ENCODE results near the gene RPS6KA2. TPM values are rescaled to one million over a fixed set of nuclear protein-coding genes. Genes with fewer than 3 reads are reported as not detected.
A peak's percentile ranks its signal among the peaks of the same experiment; 100 is the strongest.

Gene RPS6KA2
- total RNA-seq, 4 donors from 2014 or later: 12.1 to 116 (median 26.4) TPM

- H3K27ac ChIP-seq: no peak overlapping the region
- no peak for DNase-seq
- H3K36me3 ChIP-seq: no peaks in the 10 kb centered on the region
- no peaks in the 10 kb centered on the region for H3K27me3 ChIP-seq
- TF ChIP-seq POLR2A (IDR thresholded peaks at IDR 0.05) (no peak), CTCF (IDR thresholded peaks at IDR 0.05) (no peak)
- no peak overlapping the region for H3K4me3 ChIP-seq
- peaks cover 0 to 16% (median 0%) of the 10 kb centered on the region in 4 donors for H3K4me1 ChIP-seq
- H3K9me3 ChIP-seq: no peaks in the 10 kb centered on the region
Observed at GRCh38 chr6:166613027-166613426, 14.0 kb downstream of the RPS6KA2 start.

- Histone ChIP-seq H3K36me3 (no peaks in the 10 kb centered on the region), H3K4me3 (no peak overlapping the region), H3K4me1 (peaks cover 0 to 17% (median 0%) of the 10 kb centered on the region in 4 donors), H3K27ac (no peak overlapping the region), H3K27me3 (no peaks in the 10 kb centered on the region), H3K9me3 (no peaks in the 10 kb centered on the region)
- DNase-seq: no peak
- TF ChIP-seq POLR2A (IDR thresholded peaks at IDR 0.05): no peak
- no peak for TF ChIP-seq CTCF (IDR thresholded peaks at IDR 0.05)
Observed at GRCh38 chr6:166612471-166612881, 14.6 kb downstream of the RPS6KA2 start.

- TF ChIP-seq CTCF (IDR thresholded peaks at IDR 0.05): no peak
- no peak for TF ChIP-seq POLR2A (IDR thresholded peaks at IDR 0.05)
- Histone ChIP-seq H3K27me3 (no peaks in the 10 kb centered on the region), H3K27ac (no peak overlapping the region), H3K4me3 (no peak overlapping the region), H3K9me3 (no peaks in the 10 kb centered on the region), H3K4me1 (peaks cover 0 to 17% (median 0%) of the 10 kb centered on the region in 4 donors), H3K36me3 (no peaks in the 10 kb centered on the region)
- no peak for DNase-seq
Observed at GRCh38 chr6:166611631-166612030, 15.4 kb downstream of the RPS6KA2 start.

- H3K27me3 ChIP-seq: no peaks in the 10 kb centered on the region
- H3K4me3 ChIP-seq: no peak overlapping the region
- H3K27ac ChIP-seq: no peak overlapping the region
- no peaks in the 10 kb centered on the region for H3K9me3 ChIP-seq
- no peaks in the 10 kb centered on the region for H3K36me3 ChIP-seq
- DNase-seq: no peak
- TF ChIP-seq POLR2A (IDR thresholded peaks at IDR 0.05) (no peak), CTCF (IDR thresholded peaks at IDR 0.05) (no peak)
- peaks cover 0 to 10% (median 0%) of the 10 kb centered on the region in 4 donors for H3K4me1 ChIP-seq
Observed at GRCh38 chr6:166610069-166610468, 17.0 kb downstream of the RPS6KA2 start.

- no peaks in the 10 kb centered on the region for H3K9me3 ChIP-seq
- H3K4me3 ChIP-seq: no peak overlapping the region
- TF ChIP-seq CTCF (IDR thresholded peaks at IDR 0.05) (no peak), POLR2A (IDR thresholded peaks at IDR 0.05) (no peak)
- H3K36me3 ChIP-seq: no peaks in the 10 kb centered on the region
- H3K4me1 ChIP-seq: peaks cover 0 to 10% (median 0%) of the 10 kb centered on the region in 4 donors
- no peak for DNase-seq
- no peaks in the 10 kb centered on the region for H3K27me3 ChIP-seq
- peak overlapping the region in 1 of 4 donors; percentile 39 for H3K27ac ChIP-seq
Observed at GRCh38 chr6:166608774-166609173, 18.3 kb downstream of the RPS6KA2 start.

- DNase-seq: no peak
Observed at GRCh38 chr6:166605752-166606151, 21.3 kb downstream of the RPS6KA2 start.

More at GRCh38 chr6:166605752-166606151, 21.3 kb downstream of the RPS6KA2 start:
- no peak for TF ChIP-seq POLR2A (IDR thresholded peaks at IDR 0.05)
- no peak for TF ChIP-seq CTCF (IDR thresholded peaks at IDR 0.05)
- Histone ChIP-seq H3K4me3 (no peak overlapping the region), H3K36me3 (no peaks in the 10 kb centered on the region), H3K9me3 (no peaks in the 10 kb centered on the region), H3K4me1 (peaks cover 0 to 4% (median 0%) of the 10 kb centered on the region in 4 donors), H3K27me3 (no peaks in the 10 kb centered on the region), H3K27ac (no peak overlapping the region)

All from Peyer's patch (tissue), 4 donors.